IMR-90 (cell line): ENCODE data around the gene SREBF2.

ENCODE experiments used
- CHD1 ChIP-seq: IDR thresholded peaks from 2 replicates; pipeline ENCODE4 v1.6.1; 2012; ENCODE audit warnings: low read depth, low read length, improper control_type of control experiment
- MAFK ChIP-seq: IDR thresholded peaks from 2 replicates; pipeline ENCODE4 v1.6.1; 2012; ENCODE audit warnings: low read depth, low read length, improper control_type of control experiment
- POLR2A ChIP-seq: IDR thresholded peaks from 2 replicates; pipeline ENCODE4 v1.6.1; 2012; ENCODE audit warnings: mild to moderate bottlenecking, low read depth, low read length
- TF ChIP-seq, protein P1 (sequence below): conservative IDR thresholded peaks from 2 replicates; pipeline ENCODE4 v1.5.1; 2012; ENCODE audit warnings: mild to moderate bottlenecking, low read depth, low read length, improper control_type of control experiment

GRCh38 chr22:41917903-41918791 is 85.2 kb downstream of the SREBF2 start:
- TF ChIP-seq POLR2A (no peak), CHD1 (no peak), MAFK (no peak)
- TF ChIP-seq, protein P1, sequence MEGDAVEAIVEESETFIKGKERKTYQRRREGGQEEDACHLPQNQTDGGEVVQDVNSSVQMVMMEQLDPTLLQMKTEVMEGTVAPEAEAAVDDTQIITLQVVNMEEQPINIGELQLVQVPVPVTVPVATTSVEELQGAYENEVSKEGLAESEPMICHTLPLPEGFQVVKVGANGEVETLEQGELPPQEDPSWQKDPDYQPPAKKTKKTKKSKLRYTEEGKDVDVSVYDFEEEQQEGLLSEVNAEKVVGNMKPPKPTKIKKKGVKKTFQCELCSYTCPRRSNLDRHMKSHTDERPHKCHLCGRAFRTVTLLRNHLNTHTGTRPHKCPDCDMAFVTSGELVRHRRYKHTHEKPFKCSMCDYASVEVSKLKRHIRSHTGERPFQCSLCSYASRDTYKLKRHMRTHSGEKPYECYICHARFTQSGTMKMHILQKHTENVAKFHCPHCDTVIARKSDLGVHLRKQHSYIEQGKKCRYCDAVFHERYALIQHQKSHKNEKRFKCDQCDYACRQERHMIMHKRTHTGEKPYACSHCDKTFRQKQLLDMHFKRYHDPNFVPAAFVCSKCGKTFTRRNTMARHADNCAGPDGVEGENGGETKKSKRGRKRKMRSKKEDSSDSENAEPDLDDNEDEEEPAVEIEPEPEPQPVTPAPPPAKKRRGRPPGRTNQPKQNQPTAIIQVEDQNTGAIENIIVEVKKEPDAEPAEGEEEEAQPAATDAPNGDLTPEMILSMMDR = no peak
